Mesendoderm (in vitro differentiated cells): Measurements from ENCODE around the gene STX4.

Experiments used
- DNase-seq: peaks from one replicate; pipeline ENCODE4 v3.0.0; 2013
- H2AK5ac ChIP-seq: 2 replicates; pipeline ENCODE4 v1.6.1; 2013; ENCODE audit warnings: low read length, inconsistent platforms
- H2BK120ac ChIP-seq: 2 replicates; pipeline ENCODE4 v1.6.1; 2013; ENCODE audit warnings: low read depth, mild to moderate bottlenecking, low read length, moderate library complexity, mixed read lengths
- H2BK15ac ChIP-seq: replicated peaks from 2 replicates; pipeline ENCODE4 v1.6.1; 2013; ENCODE audit warnings: low read depth, mild to moderate bottlenecking, moderate library complexity
- H2BK5ac ChIP-seq: 2 replicates; pipeline ENCODE4 v1.6.1; 2013; ENCODE audit warnings: low read length, inconsistent platforms
- H3K18ac ChIP-seq: 2 replicates; pipeline ENCODE4 v1.6.1; 2013; ENCODE audit warnings: mild to moderate bottlenecking, low read length, mixed read lengths
- H3K23ac ChIP-seq: one replicate; pipeline ENCODE4 v1.6.1; 2013; ENCODE audit warnings: low read length
- H3K27ac ChIP-seq: 2 replicates; pipeline ENCODE4 v1.5.1; 2013; ENCODE audit warnings: low read depth, mild to moderate bottlenecking, inconsistent platforms, low read length, moderate library complexity
- H3K27me3 ChIP-seq: 2 replicates; pipeline ENCODE4 v1.6.1; 2013; ENCODE audit warnings: low read length, control low read depth, mild to moderate bottlenecking, inconsistent platforms; ENCODE audit not compliant: insufficient read depth, poor library complexity
- H3K36me3 ChIP-seq: 2 replicates; pipeline ENCODE4 v1.6.1; 2013; ENCODE audit warnings: low read length, inconsistent platforms; ENCODE audit not compliant: control insufficient read depth, insufficient read depth
- H3K4ac ChIP-seq: one replicate; pipeline ENCODE4 v1.6.1; 2013; ENCODE audit warnings: low read depth, mild to moderate bottlenecking, low read length, moderate library complexity
- H3K4me1 ChIP-seq: 2 replicates; pipeline ENCODE4 v1.6.1; 2013; ENCODE audit warnings: low read depth, low read length, inconsistent platforms; ENCODE audit not compliant: control insufficient read depth
- H3K4me2 ChIP-seq: 2 replicates; pipeline ENCODE4 v1.6.1; 2013; ENCODE audit warnings: low read length
- H3K4me3 ChIP-seq: 2 replicates; pipeline ENCODE4 v1.5.1; 2013; ENCODE audit warnings: mild to moderate bottlenecking, low read length
- H3K56ac ChIP-seq: one replicate; pipeline ENCODE4 v1.6.1; 2013; ENCODE audit warnings: low read length
- H3K79me1 ChIP-seq: 2 replicates; pipeline ENCODE4 v1.6.1; 2013; ENCODE audit warnings: low read length, inconsistent platforms
- H3K79me2 ChIP-seq: 2 replicates; pipeline ENCODE4 v1.6.1; 2013; ENCODE audit warnings: mild to moderate bottlenecking, low read length; ENCODE audit not compliant: control insufficient read depth, insufficient read depth
- H3K9ac ChIP-seq: 2 replicates; pipeline ENCODE4 v1.6.1; 2013; ENCODE audit warnings: low read length, inconsistent platforms
- H4K5ac ChIP-seq: one replicate; pipeline ENCODE4 v1.6.1; 2013; ENCODE audit warnings: low read length
- H4K8ac ChIP-seq: one replicate; pipeline ENCODE4 v1.6.1; 2013; ENCODE audit warnings: low read depth, mild to moderate bottlenecking, control low read depth, low read length, moderate library complexity
- WGBS: extraction: QIAGEN DNeasy Blood & Tissue Kit; methylation state at CpG from one replicate; pipeline ENCODE4 v1.1.7; 2013; ENCODE audit warnings: low lambda C conversion rate, missing lambda C conversion rate; ENCODE audit not compliant: insufficient coverage; ENCODE audit errors: extremely low coverage; 5-methylcytosine and 5-hydroxymethylcytosine counted together

STX4 gene

GRCh38 chr16:31043898-31044481, 10.6 kb downstream of the STX4 start:
- H3K79me1 ChIP-seq: no peaks in the 10 kb centered on the region
- H3K9ac ChIP-seq: no peak overlapping the region
- H3K79me2 ChIP-seq: no peaks in the 10 kb centered on the region
- no peak overlapping the region for H3K4me3 ChIP-seq
- H4K5ac ChIP-seq: no peak overlapping the region
- no peak overlapping the region for H3K27ac ChIP-seq
- no peak overlapping the region for H3K56ac ChIP-seq
- H3K4me1 ChIP-seq: no peaks in the 10 kb centered on the region
- DNase-seq: no peak
- H3K27me3 ChIP-seq: no peaks in the 10 kb centered on the region
- no peaks in the 10 kb centered on the region for H3K36me3 ChIP-seq
- H4K8ac ChIP-seq: no peak overlapping the region
- H3K4me2 ChIP-seq: no peak overlapping the region
- H2BK15ac ChIP-seq: no peak overlapping the region
- no peak overlapping the region for H2BK5ac ChIP-seq
- no peak overlapping the region for H3K18ac ChIP-seq
- no peak overlapping the region for H3K23ac ChIP-seq
- no peak overlapping the region for H2AK5ac ChIP-seq
- no CpG with 5 or more reads among the region's 4 CpGs for WGBS
- H2BK120ac ChIP-seq: no peak overlapping the region
- H3K4ac ChIP-seq: no peak overlapping the region

DNA sequence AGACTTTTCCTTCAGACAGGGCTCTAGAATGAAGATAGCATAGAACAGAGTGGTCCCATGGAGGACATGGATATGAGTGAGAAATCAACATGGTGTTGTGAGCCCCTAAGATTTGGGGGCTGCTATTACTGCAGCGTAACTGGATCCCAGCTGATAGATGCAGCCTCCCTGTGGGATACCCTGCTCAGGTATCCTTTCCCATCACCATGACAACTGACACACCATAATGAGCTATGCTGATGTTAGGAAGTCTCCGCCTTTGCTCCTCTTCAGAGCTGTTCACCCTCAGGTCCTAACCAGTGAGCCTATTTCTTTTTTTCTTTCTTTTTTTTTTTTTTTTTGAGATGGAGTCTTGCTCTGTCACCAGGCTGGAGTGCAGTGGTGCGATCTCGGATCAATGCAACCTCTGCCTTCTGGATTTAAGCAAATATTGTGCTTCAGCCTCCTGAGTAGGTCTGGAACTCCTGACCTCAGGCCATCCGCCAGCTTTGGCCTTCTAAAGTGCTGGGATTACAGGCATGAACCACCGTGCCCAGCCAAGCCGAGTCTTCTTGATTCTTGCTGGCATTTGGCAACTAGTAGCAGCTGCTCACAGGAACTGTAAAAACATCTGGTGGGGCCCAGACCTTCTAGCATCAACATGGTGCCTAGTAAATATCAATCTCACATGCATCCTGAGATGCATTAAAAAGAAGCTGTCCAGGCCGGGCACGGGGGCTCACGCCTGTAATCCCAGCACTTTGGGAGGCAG, 17.1 kb downstream of the STX4 start:
- Histone ChIP-seq H3K79me2 (no peaks in the 10 kb centered on the region), H3K56ac (no peak overlapping the region), H3K4me3 (no peak overlapping the region), H2BK120ac (no peak overlapping the region), H3K4ac (no peak overlapping the region), H3K18ac (no peak overlapping the region), H3K4me1 (no peaks in the 10 kb centered on the region), H2AK5ac (no peak overlapping the region), H3K27ac (no peak overlapping the region), H3K4me2 (no peak overlapping the region), H2BK5ac (no peak overlapping the region), H3K27me3 (no peaks in the 10 kb centered on the region), H3K9ac (no peak overlapping the region), H3K36me3 (no peaks in the 10 kb centered on the region), H3K79me1 (no peaks in the 10 kb centered on the region), H2BK15ac (no peak overlapping the region), H4K5ac (no peak overlapping the region), H3K23ac (no peak overlapping the region), H4K8ac (no peak overlapping the region)
- WGBS: no CpG with 5 or more reads among the region's 10 CpGs
- no peak for DNase-seq

DNA sequence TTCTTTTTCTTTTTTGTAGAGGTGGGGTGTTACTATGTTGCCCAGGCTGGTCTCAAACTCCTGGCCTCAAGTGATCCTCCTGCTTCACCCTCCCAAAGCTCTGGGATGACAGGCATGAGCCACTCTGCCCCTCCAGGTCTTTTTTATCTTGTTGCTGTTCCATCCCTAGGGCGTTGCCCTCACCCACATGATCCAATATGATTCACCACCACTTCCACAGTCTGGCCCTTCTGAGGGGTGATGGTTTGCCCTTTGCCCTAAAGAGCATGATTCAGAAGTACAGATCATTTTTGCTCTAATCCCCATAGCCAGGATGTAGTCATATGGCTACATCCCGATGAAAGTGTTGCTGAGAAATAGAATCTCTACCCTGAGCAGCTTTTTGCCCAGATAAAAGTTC, 18.8 kb downstream of the STX4 start:
- no peak overlapping the region for H3K4me2 ChIP-seq
- no peaks in the 10 kb centered on the region for H3K79me1 ChIP-seq
- H3K4ac ChIP-seq: no peak overlapping the region
- no peak overlapping the region for H3K18ac ChIP-seq
- H3K79me2 ChIP-seq: no peaks in the 10 kb centered on the region
- no peak overlapping the region for H3K9ac ChIP-seq
- H2BK15ac ChIP-seq: no peak overlapping the region
- no peak overlapping the region for H4K8ac ChIP-seq
- no CpG with 5 or more reads among the region's 2 CpGs for WGBS
- H3K36me3 ChIP-seq: no peaks in the 10 kb centered on the region
- no peak overlapping the region for H2BK120ac ChIP-seq
- no peak for DNase-seq
- no peaks in the 10 kb centered on the region for H3K27me3 ChIP-seq
- H3K27ac ChIP-seq: no peak overlapping the region
- H3K56ac ChIP-seq: no peak overlapping the region
- no peak overlapping the region for H3K23ac ChIP-seq
- H2BK5ac ChIP-seq: no peak overlapping the region
- no peak overlapping the region for H3K4me3 ChIP-seq
- no peak overlapping the region for H2AK5ac ChIP-seq
- no peaks in the 10 kb centered on the region for H3K4me1 ChIP-seq
- H4K5ac ChIP-seq: no peak overlapping the region

GRCh38 chr16:31055613-31056012, 22.3 kb downstream of the STX4 start:
- Histone ChIP-seq H3K4me3 (no peak overlapping the region), H3K9ac (no peak overlapping the region), H2BK15ac (no peak overlapping the region), H4K8ac (no peak overlapping the region), H3K27ac (no peak overlapping the region), H3K27me3 (no peaks in the 10 kb centered on the region), H3K36me3 (no peaks in the 10 kb centered on the region), H2AK5ac (no peak overlapping the region), H4K5ac (no peak overlapping the region), H3K23ac (no peak overlapping the region), H3K4me1 (no peaks in the 10 kb centered on the region), H3K79me2 (no peaks in the 10 kb centered on the region), H3K4ac (no peak overlapping the region), H2BK120ac (no peak overlapping the region), H3K4me2 (no peak overlapping the region), H3K56ac (no peak overlapping the region), H3K79me1 (no peaks in the 10 kb centered on the region), H3K18ac (no peak overlapping the region), H2BK5ac (no peak overlapping the region)
- WGBS: no CpG with 5 or more reads among the region's 4 CpGs
- peak; percentile 47 for DNase-seq

- H4K5ac ChIP-seq: no peak overlapping the region
- H2AK5ac ChIP-seq: no peak overlapping the region
- no peak overlapping the region for H2BK120ac ChIP-seq
- no peak overlapping the region for H3K4ac ChIP-seq
- no peak overlapping the region for H3K9ac ChIP-seq
- H3K4me3 ChIP-seq: no peak overlapping the region
- no peaks in the 10 kb centered on the region for H3K27me3 ChIP-seq
- no peak for DNase-seq
- no peak overlapping the region for H4K8ac ChIP-seq
- no peak overlapping the region for H3K27ac ChIP-seq
- no peak overlapping the region for H3K18ac ChIP-seq
- no peak overlapping the region for H3K4me2 ChIP-seq
- no peak overlapping the region for H2BK5ac ChIP-seq
- no peaks in the 10 kb centered on the region for H3K4me1 ChIP-seq
- H3K79me1 ChIP-seq: peaks cover 10% of the 10 kb centered on the region
- H3K56ac ChIP-seq: no peak overlapping the region
- WGBS: no CpG with 5 or more reads among the region's 42 CpGs
- no peak overlapping the region for H2BK15ac ChIP-seq
- no peak overlapping the region for H3K23ac ChIP-seq
- peaks cover 4% of the 10 kb centered on the region for H3K79me2 ChIP-seq
- peaks cover 3% of the 10 kb centered on the region for H3K36me3 ChIP-seq
Measured at GRCh38 chr16:31061126-31061812, 27.9 kb downstream of the STX4 start.
